ENCODE results near the gene ZMYND8.
"Not testable (repeated sequence)": the region's sequence is repeated elsewhere in the genome, so short reads cannot be mapped to it uniquely, and the experiment has no call there.

Gene ZMYND8

GRCh38 chr20:47263465-47264084 is 92.9 kb downstream of the ZMYND8 start:
- no peak for DNase-seq

DNA sequence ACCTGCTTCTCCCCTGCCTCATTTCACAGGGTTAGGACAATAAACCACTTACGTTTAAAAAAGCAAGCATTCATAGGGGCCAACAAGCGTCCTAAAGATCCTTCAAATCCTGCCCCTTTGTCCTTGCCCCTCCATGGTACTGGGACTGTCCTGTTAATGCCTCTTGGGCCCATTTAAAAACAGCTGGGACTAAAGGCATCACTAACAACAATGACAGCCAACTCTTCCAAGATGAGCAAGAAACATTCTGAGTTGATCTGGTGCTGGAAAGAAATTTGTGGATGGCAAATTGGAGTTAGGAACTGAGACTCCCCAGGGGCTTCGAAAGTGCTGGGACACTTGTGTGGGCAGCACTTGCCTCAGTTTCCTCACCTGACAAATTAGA is 93.4 kb downstream of the ZMYND8 start:
- no peak for DNase-seq

GRCh38 chr20:47262365-47263013 is 94.0 kb downstream of the ZMYND8 start:
- DNase-seq, result no peak

- no peak for DNase-seq
These were observed 94.5 kb downstream of the ZMYND8 start for GRCh38 chr20:47262008-47262364.

GRCh38 chr20:47261161-47261774 is 95.2 kb downstream of the ZMYND8 start:
- DNase-seq, result not testable (repeated sequence)

DNA sequence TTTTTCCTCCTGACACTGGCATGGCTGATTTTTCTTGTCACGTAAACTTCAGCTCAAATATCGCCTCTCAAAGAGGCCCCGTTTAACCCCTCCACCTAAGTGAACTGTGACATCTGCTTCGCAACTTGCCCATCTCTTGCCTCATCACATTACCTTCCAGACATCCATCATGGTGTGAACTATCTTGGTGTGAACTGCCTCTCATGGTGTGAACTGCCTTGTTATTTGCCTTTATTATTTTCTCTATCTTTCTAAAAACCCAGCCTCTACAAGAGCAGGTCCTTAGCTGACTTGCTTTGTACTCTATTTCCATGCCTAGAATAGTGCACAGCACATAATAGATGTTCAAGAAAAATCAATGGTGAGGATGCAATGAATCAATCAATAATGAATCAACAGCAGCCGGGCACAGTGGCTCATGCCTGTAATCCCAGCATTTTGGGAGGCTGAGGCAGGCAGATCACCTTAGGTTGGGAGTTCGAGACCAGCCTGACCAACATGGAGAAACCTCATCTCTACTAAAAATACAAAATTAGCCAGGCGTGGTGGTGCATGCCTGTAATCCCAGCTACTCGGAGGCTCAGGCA is 95.9 kb downstream of the ZMYND8 start:
- DNase-seq, result not testable (repeated sequence)

DNA sequence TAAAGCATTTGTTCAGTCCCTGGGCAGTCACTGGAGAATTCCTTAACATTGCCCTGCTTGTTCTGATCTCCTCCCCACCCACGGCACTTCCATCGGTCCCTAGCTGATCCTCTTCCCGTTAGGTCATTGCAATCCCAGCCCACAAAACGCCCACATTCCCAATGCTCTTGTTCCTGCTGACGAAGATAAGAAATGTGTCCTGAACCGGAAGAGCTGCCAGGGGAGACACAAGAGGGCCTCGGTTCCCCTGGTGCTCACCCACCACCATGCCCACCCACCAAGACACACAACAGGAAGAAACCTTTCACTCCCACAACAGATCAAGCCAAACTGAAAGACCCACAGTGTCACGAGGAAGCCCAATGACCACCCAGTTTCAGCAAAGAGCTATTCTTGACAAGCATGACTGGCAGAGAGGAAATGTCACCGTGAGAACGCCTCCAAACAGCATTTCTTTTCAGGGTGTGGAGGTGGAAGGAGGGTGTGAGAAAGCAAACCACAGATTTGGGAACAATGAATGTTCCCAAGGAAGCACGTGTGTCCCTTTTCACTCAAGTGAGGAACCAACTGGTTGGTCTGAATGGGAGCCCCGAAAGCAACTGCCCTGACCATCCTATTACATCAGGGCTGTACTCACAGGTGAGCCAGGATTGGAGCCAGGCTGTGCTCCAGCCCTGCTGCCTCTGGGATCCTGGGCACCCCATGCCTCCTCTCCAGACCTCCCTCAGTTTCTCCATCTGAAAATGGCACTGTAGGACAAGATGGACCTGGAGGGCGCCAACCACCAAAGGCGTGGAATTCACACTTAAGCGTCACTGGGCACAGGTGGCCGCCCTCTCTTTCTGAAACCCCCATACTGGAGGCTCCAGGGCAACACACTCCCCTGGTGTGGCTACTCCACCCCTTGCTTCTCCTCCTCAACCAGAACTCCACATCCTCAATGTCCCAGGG is 97.5 kb downstream of the ZMYND8 start:
- DNase-seq, result no peak

GRCh38 chr20:47257771-47258170 is 98.7 kb downstream of the ZMYND8 start:
- DNase-seq, result no peak

- no peak for DNase-seq
These were observed 99.2 kb downstream of the ZMYND8 start for GRCh38 chr20:47257256-47257655.

GRCh38 chr20:47256668-47257236 is 99.7 kb downstream of the ZMYND8 start:
- no peak for DNase-seq

DNA sequence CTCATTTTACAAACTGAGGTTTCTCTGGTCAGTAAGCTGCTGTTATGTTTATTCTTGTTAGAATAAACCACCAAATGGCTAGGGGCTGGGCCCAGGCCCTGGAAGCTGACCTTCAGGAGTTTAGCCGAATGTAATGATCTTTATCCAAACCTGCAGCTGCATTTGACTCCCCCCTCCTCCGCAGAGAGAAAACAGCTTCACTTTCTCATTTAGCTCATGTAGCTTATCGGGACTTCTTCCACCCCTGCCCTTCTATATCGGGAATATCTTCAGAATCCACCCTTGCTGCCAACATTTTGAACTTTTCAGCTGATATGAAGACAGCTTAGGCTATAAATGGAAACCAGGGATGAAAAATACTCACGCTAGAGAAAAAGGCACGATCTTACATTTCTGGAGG is 102.6 kb downstream of the ZMYND8 start:
- no peak for DNase-seq

DNA sequence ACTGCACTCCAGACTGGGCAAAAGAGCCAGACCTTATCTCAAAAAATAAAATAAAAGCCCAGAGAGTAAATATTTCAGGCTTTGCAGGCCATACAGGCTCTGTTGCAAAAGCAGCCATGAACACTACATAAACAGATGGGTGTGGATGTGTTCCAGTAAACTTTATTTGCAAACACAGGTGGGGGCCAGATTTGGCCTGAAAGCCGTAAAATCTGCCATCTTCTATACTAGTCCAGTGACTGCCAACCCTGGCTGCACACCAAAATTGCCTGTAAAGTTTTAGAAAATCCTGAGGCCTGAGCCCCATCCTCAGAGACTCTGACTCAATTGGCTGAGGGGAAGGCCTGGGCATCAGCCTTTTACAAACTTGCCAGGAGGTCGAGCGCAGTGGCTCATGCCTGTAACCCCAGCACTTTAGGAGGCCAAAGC is 103.6 kb downstream of the ZMYND8 start:
- no peak for DNase-seq

DNA sequence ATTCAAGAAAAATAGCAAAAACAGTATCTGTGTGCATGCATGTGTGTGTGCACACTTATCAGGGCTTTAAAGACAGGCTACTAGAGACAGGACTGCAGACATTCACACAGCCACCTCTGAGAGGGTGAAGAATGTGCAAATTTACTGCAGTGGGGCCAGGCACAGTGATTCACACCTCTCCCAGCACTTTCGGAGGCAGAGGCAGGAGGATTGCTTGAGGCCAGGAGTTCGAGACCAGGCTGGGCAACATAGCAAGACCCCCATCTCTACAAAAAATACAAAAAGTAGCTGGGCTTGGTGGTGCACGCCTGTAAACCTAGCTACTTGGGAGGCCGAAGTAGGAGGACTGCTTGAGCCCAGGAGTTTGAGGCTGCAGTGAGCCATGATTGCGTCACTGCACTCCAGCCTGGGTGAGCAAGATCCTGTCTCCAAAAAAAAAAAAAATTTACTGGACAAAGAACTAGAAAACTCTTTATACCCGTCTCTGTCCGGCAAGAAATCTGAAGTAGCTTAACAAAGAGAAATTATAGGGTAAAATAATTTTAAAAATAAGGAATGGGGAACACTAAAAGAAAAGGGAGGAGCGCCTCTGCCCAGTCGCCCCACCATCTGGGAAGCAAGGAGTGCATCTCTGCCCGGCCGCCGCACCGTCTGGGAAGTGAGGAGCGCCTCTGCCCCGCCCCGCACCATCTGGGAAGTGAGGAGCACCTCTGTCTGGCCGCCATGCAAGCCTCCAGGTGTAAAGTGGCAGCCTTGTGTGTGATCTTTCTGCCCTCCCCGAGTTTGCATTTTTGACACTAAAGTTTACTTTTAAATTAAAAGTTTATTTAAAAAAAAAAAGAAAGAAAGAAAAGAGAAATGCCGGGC is 105.1 kb downstream of the ZMYND8 start:
- DNase-seq, result no peak

GRCh38 chr20:47250360-47250759 is 106.1 kb downstream of the ZMYND8 start:
- no peak for DNase-seq

GRCh38 chr20:47249913-47250312 is 106.6 kb downstream of the ZMYND8 start:
- DNase-seq, result no peak

GRCh38 chr20:47248448-47248966 is 108.0 kb downstream of the ZMYND8 start:
- no peak for DNase-seq

GRCh38 chr20:47247972-47248371 is 108.5 kb downstream of the ZMYND8 start:
- DNase-seq, result no peak

DNA sequence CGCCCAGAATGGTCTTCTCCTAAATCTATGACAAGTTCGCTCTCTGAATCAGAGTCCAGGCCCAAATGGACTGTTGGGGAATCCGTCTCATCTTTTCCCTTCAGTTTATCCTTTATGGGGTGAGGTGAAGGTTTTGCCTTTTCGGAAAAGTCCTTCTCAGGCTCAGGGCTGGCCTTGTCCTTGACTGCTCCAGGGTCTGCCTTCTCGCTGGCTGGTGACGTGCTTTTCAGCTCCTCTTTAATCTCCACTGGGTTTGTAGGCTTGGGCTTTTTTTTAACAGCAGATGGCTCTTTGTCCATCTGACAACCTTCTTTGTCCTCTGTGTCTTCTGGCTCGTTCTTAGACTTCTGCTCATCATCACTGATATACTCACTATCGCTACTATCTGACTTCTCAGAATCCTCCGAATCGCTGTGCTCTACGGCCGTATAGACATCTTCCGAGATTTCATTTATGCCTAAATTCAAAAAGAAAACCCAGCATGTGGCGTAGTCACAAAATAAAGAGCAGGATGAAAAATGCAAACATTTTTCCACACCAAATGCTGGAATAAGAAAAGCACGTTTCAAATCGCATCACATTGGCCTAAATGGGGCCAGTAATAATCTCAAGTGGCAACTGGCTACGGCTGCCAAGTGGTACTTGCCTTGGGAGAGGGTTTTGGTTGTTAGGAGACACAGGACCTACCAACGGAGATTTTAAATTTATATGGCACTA is 110.3 kb downstream of the ZMYND8 start:
- DNase-seq, result no peak

DNA sequence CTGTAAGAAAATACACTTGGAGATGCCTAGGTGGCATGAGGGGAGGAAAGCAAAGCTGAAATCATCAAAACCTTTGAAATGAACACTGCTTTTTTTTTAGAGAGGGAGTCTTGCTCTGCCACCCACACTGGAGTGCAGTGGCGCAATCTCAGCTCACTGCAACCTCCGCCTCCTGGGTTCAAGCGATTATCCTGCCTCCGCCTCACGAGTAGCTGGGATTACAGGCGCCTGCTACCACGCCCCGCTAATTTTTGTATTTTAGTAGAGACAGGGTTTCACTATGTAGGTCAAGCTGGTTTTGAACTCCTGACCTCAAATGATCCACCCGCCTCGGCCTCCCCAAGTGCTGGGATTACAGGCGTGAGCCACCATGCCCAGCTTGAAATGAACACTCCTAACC is 111.3 kb downstream of the ZMYND8 start:
- DNase-seq, result not testable (repeated sequence)

GRCh38 chr20:47244451-47244850 is 112.0 kb downstream of the ZMYND8 start:
- no peak for DNase-seq

Data from NCI-H1694 (cell line).